Activated CD8-positive, alpha-beta memory T cell treated with anti-CD3 and anti-CD28 coated beads for 1 hour (primary cell): ENCODE measurements around the gene ANXA3.
"Not testable (repeated sequence)": the region's sequence is repeated elsewhere in the genome, so short reads cannot be mapped to it uniquely, and the experiment has no call there.

Experiments
- DNase-seq, 2 donors: peaks; one replicate each; pipeline ENCODE4 v3.0.0-alpha.2; 2020; ENCODE audit warnings: low read depth in 1 of 2; ENCODE audit errors: extremely low read depth in 1 of 2

Gene ANXA3

DNA sequence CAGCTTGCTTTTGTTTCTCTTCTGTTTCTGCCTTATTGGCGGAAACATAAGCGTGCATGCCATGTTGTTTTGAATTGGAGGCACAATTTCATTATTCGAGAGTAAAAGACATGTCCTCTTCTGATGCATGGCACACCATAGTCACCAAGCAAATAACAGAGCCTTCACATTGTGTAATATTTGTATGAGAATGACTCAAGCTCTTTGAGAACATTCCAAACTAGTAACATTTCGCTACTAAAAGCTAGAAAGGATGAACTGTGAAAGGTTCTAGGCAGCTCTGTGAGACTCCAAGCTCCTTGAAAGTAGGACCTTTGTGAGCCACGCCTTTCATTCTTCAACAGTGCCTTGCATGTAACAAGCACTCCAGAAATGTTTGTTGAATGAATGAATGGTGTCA is 9.2 kb upstream of the ANXA3 start:
- DNase-seq = no peak

DNA sequence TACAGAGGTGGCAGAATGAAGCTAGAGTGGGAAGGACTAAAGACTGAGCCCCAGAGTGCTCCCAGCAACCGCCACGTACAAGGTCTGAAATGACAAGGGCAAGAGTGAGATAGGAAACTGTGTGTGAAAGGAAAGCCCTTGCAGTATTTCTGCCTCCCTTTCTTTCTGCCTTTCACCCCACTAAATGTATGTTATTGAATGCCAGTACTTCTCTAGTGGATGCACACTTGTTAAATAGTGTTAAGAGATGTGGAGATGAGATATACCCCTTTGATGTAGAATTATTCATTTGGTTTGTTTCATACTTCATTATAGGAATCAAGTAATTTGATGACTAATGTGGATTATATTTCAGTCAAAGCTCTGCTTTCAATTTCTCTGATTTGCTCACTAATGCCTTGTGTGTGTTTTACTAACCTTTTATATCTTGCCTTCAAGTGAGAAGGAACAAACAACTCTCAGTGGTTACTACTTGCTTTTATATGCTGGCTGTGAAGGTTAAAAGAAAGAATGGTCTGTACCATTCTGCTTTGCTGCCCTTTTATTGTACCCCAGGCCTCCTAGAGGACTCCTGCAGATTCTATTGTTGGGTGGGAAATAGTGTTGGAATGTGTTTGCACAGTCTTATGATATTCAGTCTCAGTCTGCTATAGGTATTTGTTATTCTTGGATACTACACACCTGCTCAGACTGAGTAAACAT is 8.0 kb upstream of the ANXA3 start:
- DNase-seq = no peak

DNA sequence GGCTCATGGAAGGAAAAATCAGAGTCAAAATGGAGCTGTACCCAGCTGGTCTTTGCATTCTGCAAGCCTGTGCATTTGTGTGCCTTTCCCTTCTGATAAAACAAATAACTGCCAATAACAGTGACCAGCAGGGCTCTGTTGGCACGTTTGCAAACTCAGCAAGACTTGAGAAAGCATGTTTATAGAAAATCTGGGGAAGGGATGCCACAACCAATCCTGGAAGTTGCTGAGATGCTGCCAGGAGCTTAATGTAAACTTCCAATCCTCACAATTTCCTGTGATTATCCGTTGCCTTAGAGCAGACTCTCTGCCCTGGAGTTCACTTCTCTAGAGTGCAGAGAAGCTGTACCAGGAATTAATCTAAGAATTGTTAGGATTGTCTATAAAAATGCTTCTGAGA is 6.9 kb upstream of the ANXA3 start:
- DNase-seq = no peak

DNA sequence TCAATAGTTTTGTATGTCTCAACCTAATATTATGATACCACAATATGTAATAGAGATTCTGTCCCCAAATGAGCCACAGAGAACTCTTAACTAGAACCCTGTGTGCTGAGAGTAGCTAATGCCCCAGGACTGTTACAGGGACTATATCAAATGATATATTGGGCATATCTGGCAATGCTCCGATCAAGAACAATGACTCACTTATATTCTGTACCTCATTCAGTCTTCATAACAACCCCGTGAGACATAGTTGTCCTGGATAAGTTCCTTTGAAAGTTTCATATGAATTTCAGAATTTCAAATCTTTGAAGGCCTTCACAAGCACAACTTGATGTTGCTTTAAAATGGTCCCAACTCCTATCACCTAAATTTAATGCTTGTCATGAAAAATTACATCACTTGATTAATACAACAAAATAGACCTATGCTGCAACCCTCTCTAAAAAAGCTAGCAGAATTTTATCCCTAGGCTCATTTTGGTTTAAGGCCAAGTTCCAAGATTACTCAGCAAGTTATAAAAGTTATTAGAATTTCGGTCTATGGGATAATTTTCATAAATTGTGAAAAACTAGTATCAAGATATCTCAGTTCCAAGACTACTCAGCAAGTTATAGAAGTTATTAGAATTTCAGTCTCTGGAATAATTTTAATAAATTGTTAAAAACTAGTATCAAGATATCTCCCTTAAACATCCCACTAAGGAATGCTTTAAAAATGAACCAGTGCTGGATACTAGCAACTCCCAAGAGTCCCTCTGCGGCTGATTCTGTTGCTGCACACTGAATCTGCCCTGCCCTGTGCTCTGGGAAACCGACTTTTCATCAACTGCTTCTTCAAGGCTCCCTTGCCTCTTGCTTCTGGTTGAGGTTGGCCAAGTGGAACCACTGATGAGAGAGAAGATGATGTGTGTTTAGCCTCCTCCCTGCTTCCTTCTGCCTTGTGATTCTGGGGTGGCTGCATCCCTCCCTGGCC is 6.0 kb upstream of the ANXA3 start:
- DNase-seq = no peak

DNA sequence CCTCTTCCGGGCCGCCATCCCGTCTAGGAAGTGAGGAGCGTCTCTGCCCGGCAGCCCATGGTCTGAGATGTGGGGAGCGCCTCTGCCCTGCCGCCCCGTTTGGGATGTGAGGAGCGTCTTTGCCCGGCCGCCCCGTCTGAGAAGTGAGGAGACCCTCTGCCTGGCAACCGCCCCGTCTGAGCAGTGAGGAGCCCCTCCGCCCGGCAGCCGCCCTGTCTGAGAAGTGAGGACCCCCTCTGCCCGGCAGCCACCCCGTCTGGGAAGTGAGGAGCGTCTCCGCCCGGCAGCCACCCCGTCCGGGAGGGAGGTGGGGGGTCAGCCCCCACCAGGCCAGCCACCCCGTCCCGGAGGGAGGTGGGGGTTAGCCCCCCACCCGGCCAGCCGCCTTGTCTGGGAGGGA is 3.7 kb upstream of the ANXA3 start:
- not testable (repeated sequence) for DNase-seq

DNA sequence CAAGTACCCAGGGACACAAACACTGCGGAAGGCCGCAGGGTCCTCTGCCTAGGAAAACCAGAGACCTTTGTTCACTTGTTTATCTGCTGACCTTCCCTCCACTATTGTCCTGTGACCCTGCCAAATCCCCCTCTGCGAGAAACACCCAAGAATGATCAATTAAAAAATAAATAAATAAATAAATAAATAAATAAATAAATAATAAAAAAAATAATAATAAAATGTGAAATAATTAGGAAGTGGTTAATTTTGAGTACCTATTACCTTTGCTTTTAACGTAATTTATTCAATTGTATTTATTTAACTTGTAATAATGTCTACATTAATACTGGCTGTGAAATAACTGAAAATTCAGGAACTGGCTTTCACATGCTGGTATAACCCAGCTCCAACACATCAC is 2.7 kb upstream of the ANXA3 start:
- not testable (repeated sequence) for DNase-seq

DNA sequence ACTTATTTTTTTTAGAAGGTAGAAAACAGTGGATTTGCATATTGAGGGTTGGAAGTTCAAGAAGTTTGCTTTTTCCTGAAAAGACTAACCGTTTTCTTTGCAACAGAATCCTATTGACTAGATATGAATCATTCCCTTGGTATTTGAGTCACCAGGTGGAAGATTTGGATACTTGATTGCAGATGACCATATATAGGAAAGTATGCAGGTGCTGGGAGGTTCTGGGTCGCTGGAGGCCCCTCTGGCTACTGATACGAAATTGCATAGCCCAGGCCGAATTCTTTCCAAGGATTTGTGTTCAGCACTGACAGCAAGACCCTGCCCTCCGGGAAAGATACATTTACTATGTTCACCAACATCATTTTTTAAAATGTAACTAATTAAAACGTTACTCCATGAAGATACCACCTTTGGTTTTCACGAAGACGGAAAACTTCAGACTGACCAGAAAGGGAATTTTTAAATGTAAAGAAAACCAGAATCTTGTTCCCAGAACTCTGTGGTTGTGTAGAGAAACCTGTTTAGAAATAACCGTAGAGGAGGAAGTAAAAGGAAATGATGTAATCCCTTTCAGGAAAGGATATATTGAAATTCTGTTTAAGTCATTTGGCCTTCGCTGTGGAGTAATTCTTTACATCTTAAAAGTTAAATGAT is 946 bp downstream of the ANXA3 start:
- no peak for DNase-seq

DNA sequence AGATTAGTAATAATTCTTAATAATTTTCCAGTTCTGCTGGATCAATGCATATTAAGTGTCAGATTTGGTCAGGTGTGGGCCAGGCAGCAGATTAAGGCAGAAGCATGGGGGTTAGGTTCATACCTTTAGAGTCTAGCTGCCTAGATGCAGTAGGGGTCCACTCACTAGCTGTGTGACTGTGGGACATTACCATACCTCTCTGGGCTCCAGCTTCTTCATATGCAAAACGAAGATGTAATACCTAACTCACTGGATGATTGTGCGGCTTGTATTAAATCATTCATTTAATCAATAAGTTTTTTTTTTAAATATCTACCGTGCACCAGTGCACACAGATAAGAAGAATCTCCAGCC is 1.4 kb downstream of the ANXA3 start:
- DNase-seq = no peak

DNA sequence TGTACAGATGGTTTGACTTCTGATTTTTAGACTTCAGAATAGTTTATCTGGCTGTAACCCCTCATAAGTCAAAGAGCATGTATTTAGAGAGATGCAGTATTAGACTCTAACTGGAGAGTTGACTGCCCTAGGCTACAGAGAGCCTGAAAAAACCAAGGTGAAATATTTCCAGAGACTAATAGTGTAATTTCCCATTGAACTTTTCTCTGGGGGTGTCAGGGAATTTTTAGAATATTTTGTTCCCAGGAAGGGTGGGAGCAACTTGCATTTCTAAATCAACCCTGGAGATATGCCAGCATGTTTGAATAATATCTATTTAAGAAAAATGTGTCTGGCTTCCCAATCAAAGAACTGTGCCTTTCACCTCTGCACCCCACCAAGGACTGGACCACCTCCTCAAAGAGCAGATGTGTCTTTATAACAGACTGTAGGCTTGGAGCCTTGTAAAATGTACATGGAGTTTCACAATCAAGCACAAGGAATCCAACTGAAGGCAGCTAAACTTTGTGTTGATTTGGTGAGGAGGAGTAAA is 2.0 kb downstream of the ANXA3 start:
- no peak for DNase-seq

DNA sequence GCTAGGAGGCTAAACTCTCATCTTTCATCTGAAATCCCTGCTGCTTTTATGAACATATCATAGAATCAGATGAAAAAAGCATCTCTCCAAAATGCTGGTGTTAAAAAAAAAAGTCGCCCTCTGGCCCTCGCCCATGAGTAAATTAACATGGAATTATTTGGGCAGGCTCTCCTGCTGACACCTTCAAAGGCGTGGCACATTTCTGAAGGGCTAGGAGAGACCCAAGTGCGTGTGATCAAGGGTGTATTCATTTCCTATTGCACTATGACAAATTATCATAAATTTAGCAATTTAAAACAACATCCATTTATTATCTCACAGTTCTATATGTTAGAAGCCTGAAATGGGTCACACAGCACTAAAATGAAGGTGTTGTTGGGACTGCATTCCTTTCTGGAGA is 5.1 kb downstream of the ANXA3 start:
- no peak for DNase-seq

DNA sequence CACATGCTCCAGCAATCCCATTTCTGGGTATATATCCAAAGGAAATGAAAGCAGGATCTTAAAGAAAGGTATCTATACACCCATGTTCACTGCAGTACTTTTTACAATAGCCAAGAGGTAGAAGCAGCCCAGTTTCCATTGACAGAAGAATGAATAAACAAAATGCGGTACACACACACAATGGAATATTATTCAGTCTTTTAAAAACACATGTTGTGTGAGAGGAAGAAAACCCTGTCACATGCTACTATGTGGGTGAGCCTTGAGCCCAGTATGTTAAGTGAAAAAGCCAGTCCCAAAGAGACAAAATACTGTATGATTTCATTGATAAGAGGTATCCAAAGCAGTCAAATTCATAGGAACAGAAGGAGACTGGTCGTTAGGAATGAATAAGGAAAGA is 6.3 kb downstream of the ANXA3 start:
- DNase-seq = no peak

DNA sequence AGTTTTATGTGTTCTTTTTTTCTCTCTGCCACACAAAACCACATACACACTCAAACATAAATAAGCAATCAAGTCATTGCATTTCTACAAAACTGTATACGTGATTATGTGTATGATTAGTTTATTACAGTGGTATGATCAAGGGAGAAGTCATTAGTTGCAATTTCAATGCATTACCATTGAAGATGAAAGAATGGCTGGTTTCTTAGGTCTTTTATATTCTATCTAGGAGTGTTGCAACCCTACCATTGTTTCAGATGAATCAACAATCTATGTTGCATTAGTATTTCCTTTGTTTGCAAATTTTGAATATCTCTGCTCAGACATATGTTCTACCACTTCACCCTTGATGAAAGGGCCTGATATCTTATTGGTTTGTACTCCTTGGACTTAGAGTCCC is 6.8 kb downstream of the ANXA3 start:
- no peak for DNase-seq

DNA sequence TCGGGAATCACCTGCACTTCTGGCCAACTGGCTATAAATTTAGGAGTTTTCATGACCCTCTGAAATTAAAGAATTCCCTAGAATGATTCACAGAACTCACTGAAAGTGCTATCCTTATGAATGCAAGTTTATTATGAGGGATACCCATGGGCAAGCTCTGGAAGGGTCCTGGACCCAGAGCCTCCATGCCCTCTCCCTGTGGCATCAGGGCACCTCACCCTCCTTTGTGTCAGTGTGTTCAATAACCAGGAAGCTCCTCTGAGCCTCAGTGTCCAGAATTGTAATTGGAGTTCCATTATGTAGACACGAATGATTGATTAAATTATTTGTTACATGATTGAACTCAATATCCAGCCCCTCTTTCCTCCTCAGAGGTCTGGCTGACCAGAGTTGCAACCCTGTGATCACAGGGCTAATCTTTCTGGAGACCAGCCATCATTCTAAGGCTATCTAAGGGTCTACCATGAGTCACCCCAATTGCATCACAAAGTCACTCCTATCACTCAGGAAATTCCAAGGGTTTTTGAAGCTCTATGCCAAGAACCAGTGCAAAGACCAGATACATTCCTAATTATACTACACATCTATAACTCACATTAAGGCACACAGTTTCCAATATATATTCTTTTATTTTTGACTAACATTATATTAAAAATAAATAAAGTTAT is 8.9 kb downstream of the ANXA3 start:
- no peak for DNase-seq

DNA sequence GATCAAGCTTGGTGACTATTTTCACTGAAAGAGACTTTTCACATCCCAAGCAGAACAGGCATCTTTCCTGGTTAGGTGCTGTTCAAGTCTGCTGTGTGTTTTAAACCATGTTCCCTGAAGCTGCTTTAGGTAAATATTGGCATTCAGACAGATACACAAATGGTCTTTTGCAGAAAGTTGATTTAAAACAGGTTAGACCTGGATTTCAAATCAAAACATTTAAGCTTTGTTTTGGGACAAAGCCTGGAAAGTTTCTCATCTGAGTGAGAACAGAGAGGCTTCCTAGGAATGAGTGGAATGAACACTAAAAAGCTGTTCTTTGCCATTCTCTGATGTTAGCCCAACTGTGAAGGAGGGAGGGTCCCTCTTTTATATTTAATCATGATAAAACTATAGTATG is 10.1 kb downstream of the ANXA3 start:
- DNase-seq = no peak

DNA sequence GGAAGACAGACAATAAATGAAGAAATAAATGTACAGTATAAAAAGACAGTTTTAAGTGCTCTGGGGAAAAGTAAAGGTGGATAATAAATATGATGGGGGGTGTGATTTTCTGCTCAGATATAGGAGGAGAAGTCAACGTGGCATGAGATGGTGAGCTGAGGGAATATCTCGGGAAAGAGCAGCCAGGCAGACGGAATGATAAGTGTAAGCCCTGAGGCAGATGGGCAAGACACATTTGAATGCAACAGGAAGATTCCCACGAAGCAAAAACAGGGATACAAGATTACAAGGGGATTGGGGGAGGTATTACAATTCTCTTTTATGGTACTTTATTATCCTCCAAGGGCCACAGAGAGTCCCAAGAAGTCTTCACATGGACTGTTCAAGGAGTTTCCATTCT is 11.1 kb downstream of the ANXA3 start:
- no peak for DNase-seq

DNA sequence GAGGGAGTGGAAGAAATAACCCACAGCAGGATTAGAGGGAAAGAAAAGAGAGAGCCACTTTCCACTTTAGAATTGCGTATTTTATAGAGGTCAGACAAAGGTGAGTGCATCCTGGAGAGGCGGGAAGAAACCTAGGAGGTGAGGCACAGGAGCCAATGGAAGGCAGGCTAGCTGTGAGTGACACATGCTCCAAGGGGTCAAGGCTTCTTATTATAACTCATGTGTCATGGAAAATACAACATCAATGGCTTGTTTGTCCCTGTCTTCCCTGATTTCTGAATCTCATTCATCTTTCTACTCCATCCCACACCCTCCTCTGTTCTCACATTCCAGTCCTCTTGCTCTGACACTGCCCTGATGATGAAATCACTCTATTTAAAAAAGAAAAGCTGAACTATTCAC is 14.4 kb downstream of the ANXA3 start:
- no peak for DNase-seq

DNA sequence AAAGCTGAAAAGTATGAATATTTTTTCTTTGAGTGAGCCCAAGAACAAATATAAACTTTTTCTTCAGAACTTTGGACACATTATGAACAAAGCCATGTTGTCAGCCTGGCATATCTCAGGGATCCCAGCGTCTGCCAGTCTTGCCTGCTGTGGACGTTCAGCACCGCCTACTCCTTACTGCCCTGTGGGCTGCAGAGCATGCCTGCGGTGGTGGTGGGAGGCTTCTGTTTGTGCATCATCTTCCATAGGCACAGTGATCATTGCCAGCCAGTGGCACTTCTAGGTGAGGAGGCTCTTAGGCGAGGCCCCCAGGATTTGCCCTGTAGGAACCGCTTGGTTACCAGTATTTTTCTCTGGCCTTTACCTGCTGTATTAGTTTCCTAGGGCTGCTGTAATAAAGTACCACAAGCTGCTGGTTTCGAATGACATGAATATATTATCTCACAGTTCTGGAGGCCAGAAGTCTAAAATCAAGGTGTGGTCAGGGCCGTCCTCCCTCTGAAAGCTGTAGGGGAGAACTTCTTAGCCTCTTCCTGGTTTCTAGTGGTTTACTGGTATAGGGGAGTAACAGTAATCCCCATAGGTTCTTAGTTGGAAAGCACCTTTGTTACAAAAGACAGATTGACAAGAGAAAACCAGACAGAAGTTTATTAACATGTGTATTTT is 15.4 kb downstream of the ANXA3 start:
- no peak for DNase-seq

DNA sequence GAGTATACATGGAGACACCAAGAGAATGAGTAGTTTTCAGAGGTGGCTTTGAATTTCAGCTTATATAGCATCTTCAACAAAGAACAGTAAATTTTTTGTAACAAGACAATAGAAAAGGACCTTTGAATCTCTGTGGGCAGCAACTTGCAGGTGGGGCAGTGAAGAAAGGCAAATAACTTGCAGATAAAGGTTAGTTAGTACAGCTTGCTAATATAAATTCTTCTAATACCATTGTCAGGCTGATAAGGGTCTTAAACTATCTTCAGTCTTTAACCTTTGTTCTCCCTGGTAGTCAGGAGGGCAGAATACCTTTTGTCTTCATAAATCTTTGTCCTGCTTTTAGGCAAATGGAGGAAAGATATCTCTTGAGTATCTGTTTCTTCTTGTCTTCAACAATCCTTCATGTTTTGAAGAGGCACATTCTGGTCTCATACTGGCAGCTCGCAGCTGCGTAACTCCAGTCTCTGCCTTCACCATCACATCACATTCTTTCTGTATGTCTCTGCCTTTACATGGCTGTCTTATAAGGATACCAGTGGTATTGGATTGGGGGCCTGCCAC is 16.0 kb downstream of the ANXA3 start:
- no peak for DNase-seq

DNA sequence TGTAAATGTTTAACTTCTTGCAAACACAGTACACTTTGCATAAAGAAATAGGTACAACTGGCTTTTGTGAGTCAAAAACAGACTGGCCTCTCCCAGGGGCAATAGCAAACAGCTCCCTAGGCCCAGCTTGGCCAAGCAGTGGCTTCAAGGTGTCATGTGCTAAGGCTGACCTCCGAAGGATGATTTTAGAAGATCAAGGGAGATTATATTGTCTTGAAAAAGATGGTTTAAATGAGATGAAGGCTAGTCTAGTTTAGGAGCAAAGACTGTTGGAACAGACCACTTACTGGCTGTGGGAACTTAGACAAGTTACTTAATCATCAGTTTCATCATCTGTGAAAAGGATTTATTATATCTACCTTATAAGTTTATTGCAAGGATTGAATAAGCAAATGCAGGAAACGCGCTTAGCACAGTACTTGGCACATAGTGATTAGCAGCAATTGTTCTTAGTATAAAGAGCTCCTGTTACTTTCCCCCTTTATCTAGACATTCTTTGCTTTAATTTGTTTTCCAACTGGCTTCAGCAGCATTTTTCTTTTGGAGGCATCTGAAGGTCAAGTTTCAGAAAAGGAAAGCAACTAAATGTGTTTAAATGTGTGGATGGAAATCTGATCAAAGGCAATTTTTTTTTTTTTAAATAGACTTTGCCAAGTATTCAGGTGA is 17.2 kb downstream of the ANXA3 start:
- no peak for DNase-seq
